ENCODE data around the gene CDC27.

The CDC27 gene

GRCh38 chr17:47229535-47230443, 40.7 kb upstream of the CDC27 start:
- H3K27ac ChIP-seq (ENCODE audit: poor library complexity, severe bottlenecking): peak overlapping the region; percentile 57
- H3K4me1 ChIP-seq (ENCODE audit: insufficient read depth, poor library complexity, severe bottlenecking): peaks cover 24% of the 10 kb centered on the region
- no peaks in the 10 kb centered on the region for H3K36me3 ChIP-seq (ENCODE audit: low read depth)
- ATAC-seq (ENCODE audit: low read depth) (peak; percentile 84), DNase-seq (ENCODE audit: low spot score) (peak; percentile 84)
- no peaks in the 10 kb centered on the region for H3K9me3 ChIP-seq (ENCODE audit: severe bottlenecking)
- TF ChIP-seq CTCF (IDR thresholded peaks at IDR 0.05; ENCODE audit: poor library complexity, severe bottlenecking): peak; percentile 99
- H3K4me3 ChIP-seq (ENCODE audit: severe bottlenecking): no peak overlapping the region
- H3K27me3 ChIP-seq (ENCODE audit: insufficient read depth, poor library complexity, severe bottlenecking): no peaks in the 10 kb centered on the region

GRCh38 chr17:47227862-47228261, 38.8 kb upstream of the CDC27 start:
- no peak for TF ChIP-seq CTCF (IDR thresholded peaks at IDR 0.05; ENCODE audit: poor library complexity, severe bottlenecking)
- DNase-seq (ENCODE audit: low spot score) (no peak), ATAC-seq (ENCODE audit: low read depth) (no peak)
- Histone ChIP-seq H3K4me3 (ENCODE audit: severe bottlenecking) (no peak overlapping the region), H3K27ac (ENCODE audit: poor library complexity, severe bottlenecking) (no peak overlapping the region), H3K27me3 (ENCODE audit: insufficient read depth, poor library complexity, severe bottlenecking) (no peaks in the 10 kb centered on the region), H3K36me3 (ENCODE audit: low read depth) (no peaks in the 10 kb centered on the region), H3K9me3 (ENCODE audit: severe bottlenecking) (peaks cover 4% of the 10 kb centered on the region), H3K4me1 (ENCODE audit: insufficient read depth, poor library complexity, severe bottlenecking) (peaks cover 34% of the 10 kb centered on the region)

- no peak for TF ChIP-seq CTCF (IDR thresholded peaks at IDR 0.05; ENCODE audit: poor library complexity, severe bottlenecking)
- ATAC-seq (ENCODE audit: low read depth) (no peak), DNase-seq (ENCODE audit: low spot score) (no peak)
- peak overlapping the region; percentile 53 for H3K27ac ChIP-seq (ENCODE audit: poor library complexity, severe bottlenecking)
- no peak overlapping the region for H3K4me3 ChIP-seq (ENCODE audit: severe bottlenecking)
- H3K4me1 ChIP-seq (ENCODE audit: insufficient read depth, poor library complexity, severe bottlenecking): peaks cover 34% of the 10 kb centered on the region
- H3K9me3 ChIP-seq (ENCODE audit: severe bottlenecking): peaks cover 4% of the 10 kb centered on the region
- no peaks in the 10 kb centered on the region for H3K27me3 ChIP-seq (ENCODE audit: insufficient read depth, poor library complexity, severe bottlenecking)
- H3K36me3 ChIP-seq (ENCODE audit: low read depth): no peaks in the 10 kb centered on the region
Measured at GRCh38 chr17:47225911-47226688, 37.0 kb upstream of the CDC27 start.

GRCh38 chr17:47225436-47225858, 36.4 kb upstream of the CDC27 start:
- Histone ChIP-seq H3K27ac (ENCODE audit: poor library complexity, severe bottlenecking) (peak overlapping the region; percentile 53), H3K4me3 (ENCODE audit: severe bottlenecking) (no peak overlapping the region), H3K9me3 (ENCODE audit: severe bottlenecking) (peaks cover 4% of the 10 kb centered on the region), H3K4me1 (ENCODE audit: insufficient read depth, poor library complexity, severe bottlenecking) (peaks cover 34% of the 10 kb centered on the region), H3K27me3 (ENCODE audit: insufficient read depth, poor library complexity, severe bottlenecking) (no peaks in the 10 kb centered on the region), H3K36me3 (ENCODE audit: low read depth) (no peaks in the 10 kb centered on the region)
- TF ChIP-seq CTCF (IDR thresholded peaks at IDR 0.05; ENCODE audit: poor library complexity, severe bottlenecking): no peak
- no peak for DNase-seq (ENCODE audit: low spot score)
- peak; percentile 54 for ATAC-seq (ENCODE audit: low read depth)

All from RWPE2 (cell line).